Vagina (tissue), 2 donors: ENCODE measurements around the gene CYP2E1. TPM values are rescaled to one million over a fixed set of nuclear protein-coding genes. Genes with fewer than 3 reads are reported as not detected.
A peak's percentile ranks its signal among the peaks of the same experiment; 100 is the strongest.

Experiments
- DNase-seq, 2 donors: peaks; one replicate each; pipeline ENCODE4 v3.0.0-alpha.2; 2017; ENCODE audit errors: extremely low spot score in 2 of 2
- H3K27ac ChIP-seq: fragments of 200-600 bp; sonication (generic); one replicate; pipeline ENCODE4 v1.5.1; 2019
- H3K27me3 ChIP-seq: fragments of 200-600 bp; sonication (generic); one replicate; pipeline ENCODE4 v1.5.1; 2019
- H3K36me3 ChIP-seq, 2 donors: fragments of 200-600 bp; sonication (generic); one replicate each; pipeline ENCODE4 v1.5.1; 2017 to 2019
- H3K4me1 ChIP-seq: fragments of 200-600 bp; sonication (generic); one replicate; pipeline ENCODE4 v1.5.1; 2019
- H3K4me3 ChIP-seq, 2 donors: fragments of 200-600 bp; sonication (generic); 1 replicate in 1 of 2; 2 replicates in 1 of 2; pipeline ENCODE4 v1.5.1; 2016 to 2019
- H3K9me3 ChIP-seq: fragments of 200-600 bp; sonication (generic); one replicate; pipeline ENCODE4 v1.5.1; 2019
- CTCF ChIP-seq, 3 experiments: fragments of 450-650 bp in 2 of 3; fragments of 200-600 bp in 1 of 3; sonication (generic) in 1 of 3; IDR thresholded peaks; one replicate each; pipeline ENCODE4 v1.5.1; 2017 to 2019; ENCODE audit warnings: antibody characterized with exemption in 3 of 3, mild to moderate bottlenecking in 2 of 3, moderate library complexity in 2 of 3
- POLR2A ChIP-seq, 2 donors: fragments of 450-650 bp; IDR thresholded peaks; one replicate each; pipeline ENCODE4 v1.6.1; 2017; ENCODE audit warnings: antibody characterized with exemption in 2 of 2, mild to moderate bottlenecking in 2 of 2, moderate library complexity in 2 of 2
- POLR2AphosphoS5 ChIP-seq, 2 donors: sonication (generic); formaldehyde crosslinking; IDR thresholded peaks; one replicate each; pipeline ENCODE4 v1.9.0; 2017; ENCODE audit warnings: antibody characterized with exemption in 2 of 2, mild to moderate bottlenecking in 2 of 2, low read depth in 1 of 2; ENCODE audit not compliant: insufficient read depth in 1 of 2
- intact Hi-C: fragments of 100-400 bp; cut with DNase I; formaldehyde crosslinking; loops from one replicate; pipeline ENCODE4 v1.15.1; 2023
- total RNA-seq: library from RNA; depleted of rRNA; stranded (reverse); fragments of >200 nt; gene quantifications from one replicate; pipeline ENCODE4 v1.2.3, GENCODE V29; 2016

The CYP2E1 gene
- total RNA-seq, 1 donor from 2014 or later, result 2.9 TPM

DNA sequence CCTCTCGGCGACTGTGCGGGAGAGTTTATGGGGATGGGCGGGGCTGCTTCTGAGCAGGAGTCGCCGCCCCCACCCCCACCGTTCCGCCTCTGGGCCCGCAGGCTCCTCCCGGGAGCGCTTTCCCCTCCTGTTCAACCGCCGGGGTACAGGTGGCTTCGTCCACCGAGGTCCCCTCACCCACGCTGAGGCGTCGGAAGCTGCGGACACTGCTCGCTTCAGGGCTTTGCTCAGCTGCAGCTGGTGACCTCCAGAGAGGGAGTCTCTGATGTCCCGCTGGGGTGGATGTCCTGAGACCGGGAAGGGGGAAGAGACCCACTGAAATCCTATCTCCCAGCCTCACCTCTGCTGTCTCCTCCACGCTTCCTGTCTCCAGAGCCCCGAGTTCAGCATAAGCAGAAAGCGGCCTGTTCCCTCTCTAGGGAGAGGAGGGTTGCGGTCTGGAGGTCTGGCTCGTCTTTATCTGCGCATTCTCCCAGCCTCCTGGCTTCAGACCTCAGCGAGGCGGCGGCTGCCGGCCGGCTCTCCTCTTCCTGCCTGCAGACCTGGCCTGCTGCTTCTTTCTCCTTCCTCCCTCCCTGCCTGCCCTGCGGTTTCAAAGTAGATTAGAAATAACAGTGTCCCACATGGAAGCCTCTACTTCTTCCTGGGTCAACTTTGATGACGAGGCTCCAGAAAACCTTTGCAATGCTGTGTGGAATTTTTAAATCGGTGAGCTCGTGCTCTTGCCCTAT lies 1.8 kb downstream of the CYP2E1 start:
- H3K9me3 ChIP-seq, result no peaks in the 10 kb centered on the region
- H3K4me3 ChIP-seq, result peak overlapping the region; percentile 13 to 18
- peaks cover 20% of the 10 kb centered on the region for H3K27me3 ChIP-seq
- no peaks in the 10 kb centered on the region for H3K36me3 ChIP-seq
- intact Hi-C loops, result no loop called here
- H3K4me1 ChIP-seq, result peaks cover 16% of the 10 kb centered on the region
- DNase-seq, result no peak
- TF ChIP-seq POLR2A (IDR thresholded peaks at IDR 0.05), result no peak
- no peak for TF ChIP-seq POLR2AphosphoS5 (IDR thresholded peaks at IDR 0.05; ENCODE audit: insufficient read depth in 1 of 2, low read depth in 1 of 2)
- no peak for TF ChIP-seq CTCF (IDR thresholded peaks at IDR 0.05)
- H3K27ac ChIP-seq, result no peak overlapping the region

GRCh38 chr10:133529576-133529946 lies 2.4 kb downstream of the CYP2E1 start:
- no peak for DNase-seq
- H3K36me3 ChIP-seq, result no peaks in the 10 kb centered on the region
- TF ChIP-seq POLR2AphosphoS5 (IDR thresholded peaks at IDR 0.05; ENCODE audit: insufficient read depth in 1 of 2, low read depth in 1 of 2) (no peak), POLR2A (IDR thresholded peaks at IDR 0.05) (no peak)
- no peaks in the 10 kb centered on the region for H3K9me3 ChIP-seq
- no peak overlapping the region for H3K27ac ChIP-seq
- H3K4me3 ChIP-seq, result no peak overlapping the region
- H3K27me3 ChIP-seq, result peaks cover 20% of the 10 kb centered on the region
- H3K4me1 ChIP-seq, result peaks cover 16% of the 10 kb centered on the region
- intact Hi-C loops, result no loop called here

- H3K9me3 ChIP-seq, result no peaks in the 10 kb centered on the region
- no peak overlapping the region for H3K27ac ChIP-seq
- H3K4me1 ChIP-seq, result peaks cover 16% of the 10 kb centered on the region
- peaks cover 20% of the 10 kb centered on the region for H3K27me3 ChIP-seq
- H3K4me3 ChIP-seq, result no peak overlapping the region
- intact Hi-C loops, result no loop called here
- H3K36me3 ChIP-seq, result no peaks in the 10 kb centered on the region
- DNase-seq, result no peak
- TF ChIP-seq CTCF (IDR thresholded peaks at IDR 0.05) (no peak), POLR2A (IDR thresholded peaks at IDR 0.05) (no peak), POLR2AphosphoS5 (IDR thresholded peaks at IDR 0.05; ENCODE audit: insufficient read depth in 1 of 2, low read depth in 1 of 2) (no peak)
Measured at GRCh38 chr10:133530506-133530905, 3.3 kb downstream of the CYP2E1 start.

DNA sequence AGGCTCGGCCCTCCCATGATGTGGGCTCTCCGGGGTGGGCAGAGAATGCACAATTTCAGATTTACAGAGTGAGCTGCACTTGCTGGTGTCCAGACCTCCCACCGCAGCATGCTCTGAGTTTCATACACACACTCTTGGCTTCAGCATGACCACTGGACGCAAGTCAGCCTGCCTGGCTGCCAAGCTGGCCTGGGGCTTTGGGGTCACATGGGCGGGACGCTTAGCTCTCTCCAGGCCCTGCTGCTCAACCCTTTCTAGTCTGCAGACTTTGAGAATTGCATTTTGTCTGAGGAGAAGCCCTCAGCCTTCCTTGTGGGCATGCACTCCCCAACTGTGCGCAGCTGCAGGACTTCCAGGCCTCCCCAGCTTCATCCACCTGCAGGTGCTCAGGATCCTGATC lies 5.7 kb downstream of the CYP2E1 start:
- intact Hi-C loops, result no loop called here
- Histone ChIP-seq H3K27ac (no peak overlapping the region), H3K36me3 (no peaks in the 10 kb centered on the region), H3K9me3 (no peaks in the 10 kb centered on the region), H3K4me1 (peaks cover 13% of the 10 kb centered on the region), H3K4me3 (no peak overlapping the region), H3K27me3 (peaks cover 13% of the 10 kb centered on the region)
- DNase-seq, result no peak
- TF ChIP-seq POLR2A (IDR thresholded peaks at IDR 0.05) (no peak), POLR2AphosphoS5 (IDR thresholded peaks at IDR 0.05; ENCODE audit: insufficient read depth in 1 of 2, low read depth in 1 of 2) (no peak), CTCF (IDR thresholded peaks at IDR 0.05) (no peak)

- intact Hi-C loops, result no loop called here
- no peak for DNase-seq
Measured at GRCh38 chr10:133534417-133534816, 7.3 kb downstream of the CYP2E1 start.

More at GRCh38 chr10:133534417-133534816, 7.3 kb downstream of the CYP2E1 start:
- TF ChIP-seq POLR2AphosphoS5 (IDR thresholded peaks at IDR 0.05; ENCODE audit: insufficient read depth in 1 of 2, low read depth in 1 of 2) (no peak), POLR2A (IDR thresholded peaks at IDR 0.05) (no peak), CTCF (IDR thresholded peaks at IDR 0.05) (no peak)
- Histone ChIP-seq H3K4me1 (no peaks in the 10 kb centered on the region), H3K27me3 (no peaks in the 10 kb centered on the region), H3K4me3 (no peak overlapping the region), H3K9me3 (no peaks in the 10 kb centered on the region), H3K27ac (no peak overlapping the region), H3K36me3 (no peaks in the 10 kb centered on the region)
